ENCODE results near the gene CSMD2. TPM values are rescaled to one million over a fixed set of nuclear protein-coding genes. Genes with fewer than 3 reads are reported as not detected.

Gene CSMD2
- total and polyA plus RNA-seq, 2 of the 8 experiments (the other 6 are each of a cell fraction or from before 2014, with no cell fraction given) = 7.0 to 14.7 TPM

- no peak overlapping the region for H3K27ac ChIP-seq (ENCODE audit: low read depth, low read length)
- no peaks in the 10 kb centered on the region for H3K9me3 ChIP-seq (ENCODE audit: insufficient read depth in 2 of 2, low read depth in 1 of 2, low read length in 1 of 2)
- H2AK5ac ChIP-seq (ENCODE audit: low read depth, low read length) = no peak overlapping the region
- no peak overlapping the region for H2BK12ac ChIP-seq (ENCODE audit: low read depth, low read length)
- no peak overlapping the region for H2BK20ac ChIP-seq (ENCODE audit: low read length)
- no peak overlapping the region for H3K4ac ChIP-seq (replicated peaks; ENCODE audit: insufficient read length, low read depth, low read length)
- 95% methylated on average over 7 of the region's 7 CpGs; no CpG with 5 or more reads in 1 of the 2 experiments for WGBS, 2 experiments (ENCODE audit: extremely low coverage in 1 of 2, insufficient coverage in 1 of 2, insufficient read length in 1 of 2, insufficient replicate concordance in 2 of 2, low coverage in 1 of 2, low lambda C conversion rate in 2 of 2, missing lambda C conversion rate in 1 of 2)
- H3K23me2 ChIP-seq (ENCODE audit: low read depth, low read length) = no peaks in the 10 kb centered on the region
- no peak overlapping the region for H3K18ac ChIP-seq (ENCODE audit: extremely low read depth, low read length)
- no peaks in the 10 kb centered on the region for H3K27me3 ChIP-seq (replicated peaks in 1 of 4; ENCODE audit: control insufficient read depth in 3 of 4, extremely low read depth in 1 of 4, insufficient read depth in 3 of 4, low read length in 3 of 4)
- no peak overlapping the region for H4K8ac ChIP-seq (ENCODE audit: extremely low read depth, insufficient read depth, low read length)
- peaks cover 0 to 6% (median under 1%) of the 10 kb centered on the region in 4 experiments; a peak in 3 of 8 replicates for H3K36me3 ChIP-seq (ENCODE audit: control insufficient read depth in 2 of 4, insufficient read depth in 4 of 4, low read length in 3 of 4)
- H2BK5ac ChIP-seq (ENCODE audit: low read depth, low read length) = no peak overlapping the region
- no peak overlapping the region for H3K9ac ChIP-seq (replicated peaks in 1 of 4; ENCODE audit: extremely low read depth in 1 of 4, low read depth in 3 of 4, low read length in 3 of 4)
- H4K91ac ChIP-seq (replicated peaks; ENCODE audit: insufficient read length, low read length) = no peak overlapping the region
- no peak overlapping the region for H4K5ac ChIP-seq (ENCODE audit: insufficient read length, low read depth, low read length)
- H3K23ac ChIP-seq (ENCODE audit: insufficient read length) = no peak overlapping the region
- DNase-seq (ENCODE audit: low read depth in 1 of 2, low spot score in 2 of 2) (no peak), FAIRE-seq (no peak)
- ChIA-PET CTCF (ENCODE audit: partially characterized antibody) (interaction anchor here (0.7 to 1.7 kb wide), 3 partner anchors 11 to 1160 kb away, joined by 3 to 7 read pairs (median 3); no protein-coding TSS in a partner anchor), POLR2A (ENCODE audit: partially characterized antibody) (no interaction called here)
- H2AFZ ChIP-seq (ENCODE audit: low read length) = no peak overlapping the region
- H2BK15ac ChIP-seq (ENCODE audit: low read length) = no peak overlapping the region
- no peak overlapping the region for H3K56ac ChIP-seq (replicated peaks; ENCODE audit: insufficient read length, low read depth, low read length)
- no peak overlapping the region for H3K14ac ChIP-seq (ENCODE audit: insufficient read length)
- H3K4me2 ChIP-seq (ENCODE audit: insufficient read depth in 1 of 2, low read depth in 2 of 2, low read length in 2 of 2) = no peak overlapping the region
- no peak overlapping the region for H2BK120ac ChIP-seq (replicated peaks; ENCODE audit: low read depth, low read length)
- peaks cover 0 to 3% of the 10 kb centered on the region in 2 experiments for H4K20me1 ChIP-seq (replicated peaks in 1 of 2; ENCODE audit: control insufficient read depth in 1 of 2, insufficient read depth in 2 of 2, low read length in 2 of 2)
- no peaks in the 10 kb centered on the region for H3K79me2 ChIP-seq (ENCODE audit: control insufficient read depth in 1 of 2, insufficient read depth in 2 of 2, low read length in 2 of 2)
- H3K4me3 ChIP-seq (ENCODE audit: extremely low read depth in 1 of 4, insufficient read depth in 2 of 4, low read depth in 3 of 4, low read length in 4 of 4) = no peak overlapping the region
- H3K4me1 ChIP-seq (replicated peaks in 1 of 4; ENCODE audit: control insufficient read depth in 3 of 4, insufficient read depth in 4 of 4, low read length in 3 of 4) = no peaks in the 10 kb centered on the region
- no peaks in the 10 kb centered on the region for H3K79me1 ChIP-seq (ENCODE audit: low read depth, low read length)
- TF ChIP-seq KDM5A (IDR thresholded peaks at IDR 0.05; ENCODE audit: low read length) = no peak
- TF ChIP-seq HDAC6 (IDR thresholded peaks at IDR 0.05; ENCODE audit: low read depth, low read length) = no peak
- TF ChIP-seq BACH1 (IDR thresholded peaks at IDR 0.05; ENCODE audit: low read length) = no peak
- no peak for TF ChIP-seq CREB1 (IDR thresholded peaks at IDR 0.05)
- TF ChIP-seq SUZ12 (IDR thresholded peaks at IDR 0.05; ENCODE audit: low read length) = no peak
These were observed 595.7 kb downstream of the CSMD2 start for GRCh38 chr1:33569331-33569730.
